ENCODE data around the gene ZSWIM9. TPM values are rescaled to one million over a fixed set of nuclear protein-coding genes. Genes with fewer than 3 reads are reported as not detected.

ZSWIM9 gene
- total RNA-seq, 1 donor: 2.2 TPM

- H3K4me1 ChIP-seq (ENCODE audit: insufficient read depth, low read length): no peaks in the 10 kb centered on the region
- H2AFZ ChIP-seq (ENCODE audit: low read length): no peak overlapping the region
- no peaks in the 10 kb centered on the region for H3K9me3 ChIP-seq (ENCODE audit: low read depth, low read length)
- H3K36me3 ChIP-seq (ENCODE audit: insufficient read depth, low read length): no peaks in the 10 kb centered on the region
- H3K4me2 ChIP-seq (ENCODE audit: insufficient read depth, low read length): no peak overlapping the region
- H3K27me3 ChIP-seq (ENCODE audit: insufficient read depth, low read length): no peaks in the 10 kb centered on the region
- no peak overlapping the region for H3K27ac ChIP-seq (ENCODE audit: low read depth, low read length)
- no peaks in the 10 kb centered on the region for H4K20me1 ChIP-seq (ENCODE audit: insufficient read depth, low read length)
- TF ChIP-seq CTCF (IDR thresholded peaks at IDR 0.05; ENCODE audit: extremely low read depth, low read depth, low read length): no peak
- H3K4me3 ChIP-seq (ENCODE audit: insufficient read depth, low read length): no peak overlapping the region
- no peaks in the 10 kb centered on the region for H3K79me2 ChIP-seq (ENCODE audit: insufficient read depth, low read length)
- DNase-seq (ENCODE audit: insufficient read length, low spot score, missing footprints): no peak
Measured at GRCh38 chr19:48147597-48148175, 22.8 kb upstream of the ZSWIM9 start.

- no peaks in the 10 kb centered on the region for H3K4me1 ChIP-seq (ENCODE audit: insufficient read depth, low read length)
- H3K4me2 ChIP-seq (ENCODE audit: insufficient read depth, low read length): no peak overlapping the region
- H2AFZ ChIP-seq (ENCODE audit: low read length): no peak overlapping the region
- no peaks in the 10 kb centered on the region for H3K9me3 ChIP-seq (ENCODE audit: low read depth, low read length)
- no peaks in the 10 kb centered on the region for H4K20me1 ChIP-seq (ENCODE audit: insufficient read depth, low read length)
- no peak for DNase-seq (ENCODE audit: insufficient read length, low spot score, missing footprints)
- H3K27me3 ChIP-seq (ENCODE audit: insufficient read depth, low read length): no peaks in the 10 kb centered on the region
- no peaks in the 10 kb centered on the region for H3K79me2 ChIP-seq (ENCODE audit: insufficient read depth, low read length)
- H3K27ac ChIP-seq (ENCODE audit: low read depth, low read length): no peak overlapping the region
- no peak for TF ChIP-seq CTCF (IDR thresholded peaks at IDR 0.05; ENCODE audit: extremely low read depth, low read depth, low read length)
- no peak overlapping the region for H3K4me3 ChIP-seq (ENCODE audit: insufficient read depth, low read length)
- no peaks in the 10 kb centered on the region for H3K36me3 ChIP-seq (ENCODE audit: insufficient read depth, low read length)
Measured at GRCh38 chr19:48148576-48148975, 21.9 kb upstream of the ZSWIM9 start.

GRCh38 chr19:48149430-48149829 is 21.1 kb upstream of the ZSWIM9 start:
- H4K20me1 ChIP-seq (ENCODE audit: insufficient read depth, low read length): no peaks in the 10 kb centered on the region
- H3K27ac ChIP-seq (ENCODE audit: low read depth, low read length): no peak overlapping the region
- no peaks in the 10 kb centered on the region for H3K9me3 ChIP-seq (ENCODE audit: low read depth, low read length)
- no peak overlapping the region for H3K4me2 ChIP-seq (ENCODE audit: insufficient read depth, low read length)
- H3K79me2 ChIP-seq (ENCODE audit: insufficient read depth, low read length): no peaks in the 10 kb centered on the region
- TF ChIP-seq CTCF (IDR thresholded peaks at IDR 0.05; ENCODE audit: extremely low read depth, low read depth, low read length): no peak
- H3K4me3 ChIP-seq (ENCODE audit: insufficient read depth, low read length): no peak overlapping the region
- no peaks in the 10 kb centered on the region for H3K4me1 ChIP-seq (ENCODE audit: insufficient read depth, low read length)
- H3K36me3 ChIP-seq (ENCODE audit: insufficient read depth, low read length): no peaks in the 10 kb centered on the region
- no peak overlapping the region for H2AFZ ChIP-seq (ENCODE audit: low read length)
- no peaks in the 10 kb centered on the region for H3K27me3 ChIP-seq (ENCODE audit: insufficient read depth, low read length)
- no peak for DNase-seq (ENCODE audit: insufficient read length, low spot score, missing footprints)

GRCh38 chr19:48152551-48152950 is 17.9 kb upstream of the ZSWIM9 start:
- DNase-seq (ENCODE audit: insufficient read length, low spot score, missing footprints): no peak
- H3K9me3 ChIP-seq (ENCODE audit: low read depth, low read length): no peaks in the 10 kb centered on the region

More at GRCh38 chr19:48152551-48152950, 17.9 kb upstream of the ZSWIM9 start:
- Histone ChIP-seq H3K27me3 (ENCODE audit: insufficient read depth, low read length) (no peaks in the 10 kb centered on the region), H4K20me1 (ENCODE audit: insufficient read depth, low read length) (no peaks in the 10 kb centered on the region), H3K36me3 (ENCODE audit: insufficient read depth, low read length) (no peaks in the 10 kb centered on the region), H3K79me2 (ENCODE audit: insufficient read depth, low read length) (no peaks in the 10 kb centered on the region), H3K27ac (ENCODE audit: low read depth, low read length) (peak overlapping the region; percentile 75), H2AFZ (ENCODE audit: low read length) (no peak overlapping the region), H3K4me2 (ENCODE audit: insufficient read depth, low read length) (no peak overlapping the region), H3K4me1 (ENCODE audit: insufficient read depth, low read length) (no peaks in the 10 kb centered on the region), H3K4me3 (ENCODE audit: insufficient read depth, low read length) (no peak overlapping the region)
- peak; percentile 82 for TF ChIP-seq CTCF (IDR thresholded peaks at IDR 0.05; ENCODE audit: extremely low read depth, low read depth, low read length)

Measured in osteoblast (primary cell).